ENCODE measurements around the gene METAP1.
"Not testable (repeated sequence)": the region's sequence is repeated elsewhere in the genome, so short reads cannot be mapped to it uniquely, and the experiment has no call there.

METAP1 gene

DNA sequence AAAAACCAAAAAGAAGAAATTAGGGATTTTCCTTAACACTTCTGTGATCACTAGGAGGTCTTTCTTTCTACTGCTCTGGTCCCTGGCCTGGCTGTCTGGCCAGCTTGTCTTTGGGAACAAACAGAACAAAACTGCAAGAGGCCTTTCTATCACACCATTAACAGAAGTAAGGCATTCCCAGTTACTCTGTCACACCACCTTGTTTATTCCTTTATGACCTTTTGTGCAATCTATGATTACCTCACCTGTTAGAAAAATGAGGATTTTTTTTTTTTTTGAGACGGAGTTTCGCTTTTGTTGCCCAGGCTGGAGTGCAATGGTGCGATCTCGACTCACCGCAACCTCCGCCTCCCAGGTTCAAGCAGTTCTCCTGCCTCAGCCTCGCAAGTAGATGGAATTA, 3.0 kb downstream of the METAP1 start:
- DNase-seq = no peak

DNA sequence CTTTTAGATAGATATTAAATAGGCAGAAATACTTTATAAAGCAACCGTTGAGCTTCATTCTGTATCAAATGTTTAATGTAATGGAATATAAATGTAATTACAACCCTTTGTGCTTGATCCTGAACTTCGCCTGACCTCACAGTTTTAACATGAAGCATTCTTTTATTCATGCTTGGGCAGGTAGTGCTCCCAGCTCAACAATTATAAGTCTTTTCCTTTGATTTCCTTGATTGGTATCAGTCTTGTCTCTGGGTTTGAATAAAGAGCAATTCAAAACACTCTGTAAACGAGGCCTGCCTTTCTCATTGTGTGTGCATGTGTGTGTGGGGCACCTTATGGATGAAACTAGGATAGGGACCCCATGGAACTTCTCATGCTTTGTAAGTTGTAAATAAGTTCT, 6.8 kb downstream of the METAP1 start:
- DNase-seq = no peak

DNA sequence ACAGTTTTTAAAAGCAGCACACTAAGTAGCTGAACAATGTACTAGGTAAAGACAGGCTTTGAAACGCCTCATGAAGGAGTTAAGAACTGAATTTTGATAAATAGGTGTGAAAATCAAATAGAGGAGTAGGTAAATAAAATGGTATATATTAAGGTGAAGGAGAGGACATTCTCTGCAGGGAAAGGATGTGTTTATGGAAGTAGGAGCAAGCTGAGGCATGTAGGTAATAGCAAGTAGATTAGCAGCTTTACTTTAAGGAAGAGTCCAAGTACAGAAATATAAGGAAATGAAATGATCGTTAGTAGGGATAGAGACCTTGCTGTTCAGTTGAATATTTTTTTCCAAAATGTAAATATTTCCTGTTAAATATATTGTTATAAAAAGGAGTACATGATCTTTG, 12.5 kb downstream of the METAP1 start:
- DNase-seq = no peak

DNA sequence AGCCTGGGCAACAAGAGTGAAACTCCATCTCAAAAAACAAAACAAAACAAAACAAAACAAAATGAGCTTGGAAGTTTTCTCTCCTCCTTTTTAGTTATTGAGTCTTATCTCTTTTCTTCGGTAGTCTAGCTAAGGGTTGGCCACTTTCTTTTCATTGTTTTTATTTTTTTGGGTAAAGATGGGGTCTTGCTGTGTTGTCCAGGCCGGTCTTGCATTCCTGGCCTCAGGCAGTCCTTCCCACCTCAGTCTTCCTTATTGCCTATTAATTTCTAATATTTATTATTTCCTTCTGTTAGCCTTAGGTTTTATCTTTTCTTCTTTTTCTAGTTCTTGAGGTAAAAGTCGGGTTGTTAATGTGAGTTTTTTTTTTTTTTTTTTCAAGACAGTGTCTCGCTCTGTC, 16.4 kb downstream of the METAP1 start:
- DNase-seq = no peak

DNA sequence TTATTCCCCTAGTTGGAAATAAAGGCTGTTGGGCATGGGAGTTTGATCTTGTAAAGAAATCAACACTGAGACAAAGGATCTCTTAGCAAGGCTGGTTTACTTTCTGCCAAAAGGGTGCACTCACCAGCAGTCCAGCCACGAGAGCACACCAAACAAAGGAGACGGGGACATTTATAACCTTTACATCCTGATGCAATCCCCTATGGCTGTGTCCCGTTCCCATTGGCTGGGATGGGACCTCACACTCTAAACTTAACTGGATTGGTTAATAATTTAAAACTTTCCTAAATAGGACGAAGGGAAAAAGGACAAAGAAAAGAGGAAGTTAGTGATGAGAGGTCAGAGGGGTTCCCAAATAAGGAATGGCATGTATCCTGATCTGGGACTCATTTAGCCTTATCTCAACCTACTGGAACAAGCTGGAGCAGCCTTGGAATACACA, 17.9 kb downstream of the METAP1 start:
- DNase-seq = no peak

DNA sequence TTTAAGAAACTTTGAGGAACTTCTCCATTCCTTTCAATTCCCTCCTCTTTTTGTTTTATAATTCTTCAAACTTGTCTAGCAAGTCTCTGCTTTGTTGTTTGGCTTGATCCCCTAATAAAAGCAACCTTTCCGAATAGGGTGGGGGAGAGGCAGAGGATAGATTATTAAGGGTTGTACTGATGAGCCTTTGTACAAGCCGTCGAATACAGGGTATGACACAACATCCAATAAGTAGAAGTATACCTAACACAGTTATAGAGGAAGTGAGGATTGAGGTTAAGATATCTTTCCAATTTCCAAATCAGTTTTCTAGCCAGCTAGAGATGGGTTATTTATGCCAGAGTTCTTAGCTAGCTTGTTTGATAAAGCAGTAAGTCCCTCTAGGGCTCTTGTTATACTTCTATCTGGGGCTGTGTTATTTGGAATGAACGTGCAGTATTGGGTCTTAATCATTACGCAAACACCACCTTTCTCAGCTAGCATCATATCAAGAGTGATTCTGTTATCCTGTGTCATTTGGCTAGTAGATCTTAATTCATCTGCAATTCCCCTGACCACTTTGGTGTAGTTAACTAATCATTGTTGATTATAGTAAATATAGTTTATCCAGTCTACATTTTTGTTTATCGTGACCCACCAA, 18.5 kb downstream of the METAP1 start:
- no peak for DNase-seq

DNA sequence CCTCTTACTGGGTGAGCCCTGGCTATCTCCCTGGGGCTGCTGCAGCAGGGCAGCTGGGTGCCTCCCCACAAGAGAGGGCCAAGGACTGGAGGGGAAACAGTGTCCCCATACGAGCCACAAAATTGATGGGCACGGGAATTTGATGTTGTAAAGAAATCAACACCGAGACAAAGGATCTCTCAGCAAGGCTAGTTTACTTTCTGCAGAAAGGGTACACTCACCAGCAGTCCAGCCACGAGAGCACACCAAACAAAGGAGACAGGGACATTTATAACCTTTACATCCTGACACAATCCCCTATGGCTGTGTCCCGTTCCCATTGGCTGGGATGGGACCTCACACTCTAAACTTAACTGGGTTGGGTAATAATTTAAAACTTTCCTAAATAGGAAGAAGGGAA, 25.9 kb downstream of the METAP1 start:
- DNase-seq = no peak

DNA sequence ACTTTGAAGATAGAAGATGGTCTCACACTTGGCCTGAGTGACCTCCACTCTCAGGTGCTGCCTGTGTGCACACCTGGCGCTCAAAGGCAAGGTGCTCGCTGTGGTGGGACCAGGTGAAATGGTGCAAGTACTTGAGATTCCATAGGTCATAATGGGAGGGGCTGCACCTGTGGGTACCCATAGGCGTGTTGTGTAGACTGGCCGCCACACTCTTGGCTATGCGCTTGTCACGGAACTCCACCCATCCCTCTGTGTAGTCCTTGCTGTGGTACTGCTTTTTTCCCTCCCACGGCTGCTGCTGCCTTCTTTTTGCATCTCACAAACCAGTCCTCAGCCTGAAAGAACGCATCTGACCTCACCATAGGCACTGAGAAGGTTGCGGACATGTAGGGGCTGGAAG, 27.0 kb downstream of the METAP1 start:
- no peak for DNase-seq

DNA sequence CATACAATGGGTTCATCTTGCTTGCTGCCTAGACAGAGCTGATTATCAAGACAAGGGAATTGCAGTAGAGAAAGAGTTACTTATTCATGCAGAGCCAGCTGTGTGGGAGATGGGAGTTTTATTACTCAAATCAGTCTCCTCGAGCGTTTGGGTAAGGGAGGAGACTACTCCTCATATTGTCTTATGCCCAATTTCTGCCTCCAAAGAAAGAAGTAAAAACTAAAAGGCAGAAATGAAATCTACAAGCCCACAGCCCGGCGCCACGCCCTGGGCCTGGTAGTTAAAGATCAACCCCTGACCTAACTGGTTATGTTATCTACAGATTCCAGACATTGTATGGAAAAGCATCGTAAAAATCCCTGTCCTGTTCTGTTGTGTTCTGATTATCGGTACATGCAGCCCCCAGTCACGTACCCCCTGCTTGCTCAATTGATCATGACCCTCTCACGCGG, 28.3 kb downstream of the METAP1 start:
- DNase-seq = not testable (repeated sequence)

DNA sequence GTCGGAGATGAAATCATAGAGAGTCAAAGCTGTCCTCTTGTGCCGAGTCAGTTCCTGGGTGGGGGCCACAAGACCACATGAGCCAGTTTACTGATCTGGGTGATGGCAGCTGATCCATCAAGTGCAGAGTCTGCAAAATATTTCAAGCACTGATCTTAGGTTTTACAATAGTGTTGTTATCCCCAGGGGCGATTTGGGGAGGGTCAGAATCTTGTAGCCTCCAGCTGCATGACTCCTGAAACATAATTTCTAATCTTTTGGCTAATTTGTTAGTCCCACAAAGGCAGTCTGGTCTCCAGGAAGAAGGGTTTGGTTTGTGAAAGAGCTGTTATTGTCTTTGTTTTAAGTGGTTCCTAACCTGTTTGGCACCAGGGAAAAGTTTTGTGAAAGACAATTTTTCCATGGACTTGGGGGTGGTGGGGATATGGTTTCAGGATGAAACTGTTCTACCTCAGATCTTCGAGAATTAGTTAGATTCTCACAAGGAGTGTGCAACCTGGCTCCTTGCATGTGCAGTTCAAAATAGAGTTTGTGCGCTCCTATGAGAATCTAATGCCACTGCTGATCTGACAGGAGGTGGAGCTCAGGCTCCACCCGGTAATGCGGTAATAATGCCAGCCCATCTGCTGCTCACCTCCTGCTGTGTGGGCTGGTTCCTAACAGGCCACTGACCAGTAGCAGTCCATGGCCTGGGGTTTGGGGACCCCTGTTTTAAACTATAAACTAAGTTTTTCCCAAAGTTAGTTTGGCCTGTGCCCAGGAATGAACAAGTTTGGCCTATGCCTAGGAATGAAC, 29.2 kb downstream of the METAP1 start:
- DNase-seq = no peak

DNA sequence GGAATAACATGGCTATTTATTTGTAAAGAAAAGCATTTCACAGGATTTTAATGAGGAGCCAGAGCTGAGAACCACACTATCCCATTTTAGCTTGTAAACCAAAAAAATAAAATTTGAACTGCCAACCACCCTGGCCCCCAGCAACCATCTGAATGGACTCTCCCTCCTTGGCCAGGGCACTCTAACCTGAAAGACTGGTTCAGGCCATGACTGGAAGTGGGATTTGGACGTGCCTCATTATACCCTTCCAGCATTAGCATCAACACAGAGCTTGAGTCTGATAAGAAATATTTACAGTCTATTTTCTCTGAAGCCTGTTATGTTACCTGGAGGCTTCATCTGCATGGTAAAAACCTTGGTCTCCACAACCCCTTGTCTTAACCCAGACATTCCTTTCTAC, 30.0 kb downstream of the METAP1 start:
- DNase-seq = no peak

DNA sequence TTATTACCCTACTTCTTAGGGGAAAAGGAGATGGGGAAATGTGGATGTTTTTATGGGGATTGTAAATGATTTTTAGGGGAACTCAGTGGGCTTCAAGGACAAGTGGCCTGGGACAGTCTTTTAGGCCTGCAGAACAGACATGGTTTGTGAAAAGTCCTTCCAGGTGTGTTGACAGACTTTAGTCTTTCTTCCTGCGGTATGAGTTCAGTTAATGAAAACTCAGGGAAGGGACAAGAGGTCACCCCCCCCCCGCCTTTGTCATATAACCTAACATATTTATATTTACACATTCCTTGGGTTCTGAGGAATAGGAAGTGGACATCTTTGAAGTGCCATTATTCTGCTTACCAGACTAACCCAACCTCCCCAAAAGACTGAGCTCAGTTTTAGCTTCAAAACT, 31.8 kb downstream of the METAP1 start:
- no peak for DNase-seq

DNA sequence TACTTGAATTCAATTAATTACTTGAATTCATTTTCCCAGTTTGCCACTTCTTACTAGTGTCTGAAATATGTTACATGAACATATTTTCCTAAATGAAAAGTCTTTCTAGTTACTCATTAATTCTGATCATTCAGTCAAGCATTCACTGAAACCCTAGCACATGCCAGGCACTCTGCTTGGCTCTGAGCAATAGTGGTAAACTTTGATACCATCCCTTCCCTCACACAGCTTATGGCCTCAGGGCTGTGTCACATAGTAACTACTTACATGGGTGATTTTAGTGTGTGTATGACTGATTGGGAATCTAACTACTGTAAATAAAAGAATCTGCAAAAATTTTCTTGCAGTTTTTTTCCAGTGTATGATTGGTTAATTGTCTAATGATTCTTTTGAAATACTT, 32.7 kb downstream of the METAP1 start:
- DNase-seq = no peak

DNA sequence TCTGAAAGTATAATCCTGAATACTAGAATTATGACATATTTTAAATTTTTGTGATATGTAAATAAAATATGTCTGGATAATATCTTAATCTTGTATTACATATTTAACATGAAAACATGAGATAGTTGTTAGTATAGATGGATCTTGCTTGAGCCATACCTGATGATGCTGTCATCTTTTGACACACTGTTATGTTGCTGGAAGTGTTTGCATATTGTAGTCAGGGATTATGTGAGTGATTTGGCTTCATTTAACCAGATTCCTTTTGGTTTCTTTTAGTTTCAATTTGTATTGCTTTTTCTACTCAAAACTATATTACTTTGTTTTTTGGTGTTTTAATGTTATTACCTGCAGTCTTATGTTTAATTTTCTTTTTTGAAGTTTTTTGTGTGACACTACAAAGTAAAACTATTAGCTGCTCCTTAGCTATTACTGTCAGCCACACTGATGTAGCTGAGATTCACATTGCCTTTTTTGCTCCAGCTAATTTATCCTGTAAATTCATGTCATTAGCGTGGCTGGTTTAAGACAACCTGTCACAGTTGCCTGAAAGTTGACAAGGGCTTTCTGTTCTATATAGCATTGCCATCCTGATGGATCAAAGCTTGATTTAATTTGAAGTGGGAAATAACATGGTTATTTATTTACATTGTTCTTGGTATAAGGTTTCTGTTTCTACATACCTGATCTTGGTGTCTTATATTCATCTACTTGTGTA, 33.7 kb downstream of the METAP1 start:
- no peak for DNase-seq

DNA sequence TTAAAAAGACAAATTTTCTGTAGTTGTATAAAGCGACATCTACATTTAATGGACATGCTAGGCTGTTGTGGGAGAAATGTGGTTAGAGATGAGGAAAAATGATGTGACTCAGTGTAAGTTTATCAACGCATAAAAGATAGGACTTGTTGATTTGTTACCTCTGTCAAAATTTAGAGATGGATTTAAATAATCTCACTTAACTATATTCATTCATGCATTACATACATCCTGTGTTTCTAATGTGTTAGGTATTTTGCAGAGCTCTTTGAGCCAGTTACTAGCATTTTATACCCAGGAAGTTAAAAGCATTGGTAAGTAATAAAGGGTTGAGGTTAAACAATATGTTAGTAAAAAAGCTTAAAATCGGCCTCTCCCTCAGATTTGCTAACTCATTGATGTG, 34.3 kb downstream of the METAP1 start:
- DNase-seq = no peak

DNA sequence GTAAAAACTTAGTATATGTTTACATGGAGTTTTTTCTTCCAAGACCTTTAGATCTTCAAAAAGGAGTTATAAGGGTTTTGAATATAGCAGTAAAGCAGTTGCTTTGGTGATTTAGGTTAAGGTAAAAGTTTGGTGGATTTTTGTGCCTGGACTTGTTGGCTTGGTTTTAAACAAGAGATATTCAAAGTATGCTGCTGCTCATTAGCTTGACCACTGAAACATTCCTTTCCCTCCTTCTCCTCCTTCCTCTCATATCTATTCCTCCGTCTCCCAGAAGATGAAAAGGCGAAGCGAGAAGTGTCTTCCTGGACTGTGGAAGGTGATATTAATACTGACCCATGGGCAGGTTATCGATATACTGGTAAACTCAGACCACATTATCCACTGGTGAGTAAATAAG, 38.4 kb downstream of the METAP1 start:
- no peak for DNase-seq

DNA sequence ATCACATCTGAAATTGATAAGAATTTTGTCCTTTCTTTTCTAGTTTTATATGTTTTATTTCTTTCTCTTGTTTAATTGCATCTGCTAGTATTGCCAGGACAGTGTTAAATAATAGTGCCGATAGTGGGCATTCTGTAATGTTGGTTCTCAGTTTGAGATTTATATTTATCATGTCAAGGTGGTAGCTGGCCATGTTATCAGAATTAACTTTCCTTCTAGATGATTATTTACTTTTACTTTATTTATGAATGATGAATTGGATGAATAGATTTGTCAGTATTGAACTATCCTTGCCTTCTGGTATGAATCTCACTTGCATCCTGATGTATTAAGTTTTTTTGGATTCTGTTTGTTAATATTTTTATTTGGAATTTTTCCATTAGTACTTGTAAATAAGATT, 42.7 kb downstream of the METAP1 start:
- DNase-seq = no peak

DNA sequence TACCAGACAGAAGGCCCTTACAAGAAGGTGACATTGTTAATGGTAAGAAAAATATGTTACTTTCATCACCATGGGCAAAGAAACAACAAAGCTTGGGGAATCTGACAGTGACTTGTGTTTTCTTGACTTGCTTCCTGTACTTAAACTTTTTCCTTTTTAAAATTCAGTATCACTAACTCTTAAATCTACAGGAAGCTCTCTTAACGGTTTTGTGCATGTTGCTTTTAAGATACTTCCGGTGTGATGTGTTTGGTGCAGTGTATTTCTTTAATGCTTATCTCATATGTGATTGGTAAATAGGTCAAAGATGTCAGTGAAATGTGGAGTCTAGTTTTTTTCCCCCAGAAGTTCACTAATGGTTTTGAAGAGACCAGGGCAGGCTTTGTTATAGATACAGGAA, 47.8 kb downstream of the METAP1 start:
- no peak for DNase-seq

DNA sequence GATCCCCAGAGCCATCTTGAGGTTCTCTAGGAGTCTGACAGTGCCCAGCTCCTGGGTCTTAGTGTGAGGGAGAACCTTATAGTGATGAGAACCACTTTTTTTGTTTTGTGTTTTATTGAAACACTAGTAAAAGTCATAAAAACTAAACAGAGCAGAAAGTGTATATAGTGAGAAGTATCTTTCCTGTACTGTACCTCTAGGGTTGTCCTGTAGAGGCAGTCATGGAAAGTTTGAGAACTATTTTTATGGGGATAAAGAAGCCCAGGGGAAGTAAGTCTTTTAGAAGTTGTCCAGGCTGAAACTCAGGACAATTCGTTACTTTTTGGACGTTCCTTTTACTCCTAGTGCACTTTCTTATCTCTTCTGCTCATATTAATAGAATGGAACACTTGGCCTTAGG, 52.2 kb downstream of the METAP1 start:
- no peak for DNase-seq

DNA sequence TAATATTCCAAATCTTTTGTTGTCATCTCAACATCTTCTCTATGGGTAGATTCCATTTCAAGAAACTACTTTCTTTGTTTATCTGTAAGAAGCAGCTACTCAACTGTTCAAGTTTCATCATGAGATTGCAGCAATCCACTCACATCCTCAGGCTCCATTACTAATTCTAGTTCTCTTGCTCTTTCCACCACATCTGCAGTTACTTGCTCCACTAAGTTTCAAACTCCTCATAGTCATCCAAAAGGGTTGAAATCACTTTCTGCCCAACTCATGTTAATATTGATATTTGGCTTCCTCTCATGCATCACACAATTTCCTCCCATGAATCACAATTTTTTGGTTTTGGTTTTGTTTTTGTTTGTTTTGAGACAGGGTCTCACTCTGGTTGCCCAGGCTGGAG, 57.4 kb downstream of the METAP1 start:
- no peak for DNase-seq

DNA sequence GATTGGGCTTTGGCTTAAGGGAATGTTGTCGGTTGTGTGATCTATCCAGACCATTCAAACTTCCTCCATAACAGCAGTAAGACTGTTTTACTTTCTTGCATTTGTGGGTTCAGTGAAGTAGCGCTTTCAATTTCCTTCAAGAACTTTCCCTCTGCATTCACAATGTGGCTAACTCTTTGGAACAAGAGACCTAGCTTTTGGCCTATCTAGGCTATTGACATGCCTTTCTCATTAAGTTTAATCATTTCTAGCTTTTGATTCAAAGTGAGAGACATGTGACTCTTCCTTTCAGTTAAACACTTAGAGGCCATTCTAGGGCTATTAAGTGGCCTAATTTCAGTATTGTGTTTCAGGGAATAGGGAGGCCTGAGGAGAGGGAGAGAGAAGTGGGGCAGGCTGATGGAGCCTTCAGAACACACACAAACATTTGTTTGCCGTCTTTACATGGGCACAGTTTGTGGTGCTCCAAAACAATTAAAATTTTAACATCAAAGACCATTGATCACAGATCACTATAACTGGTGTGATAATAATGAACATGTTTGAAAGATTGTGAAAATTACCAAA, 59.0 kb downstream of the METAP1 start:
- DNase-seq = no peak

DNA sequence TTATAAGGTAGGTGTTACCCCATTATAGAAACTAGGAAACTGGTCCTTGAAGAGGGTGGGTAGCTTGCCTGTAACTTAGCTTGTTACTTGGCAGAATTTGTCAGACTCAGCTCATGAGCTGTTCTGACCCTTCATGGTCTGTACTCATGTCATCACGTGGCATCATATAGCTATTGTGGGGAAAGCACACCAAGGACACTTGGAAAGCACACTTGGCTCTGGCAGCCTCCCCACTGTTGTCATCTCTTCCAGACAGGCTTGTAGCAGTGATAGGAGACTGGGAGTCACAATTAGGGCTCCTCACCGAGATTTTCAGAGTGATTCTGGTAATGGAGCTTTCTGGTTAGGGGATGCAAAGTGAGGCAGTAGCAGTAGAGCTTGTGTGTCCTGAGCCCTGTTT, 62.7 kb downstream of the METAP1 start:
- no peak for DNase-seq

DNA sequence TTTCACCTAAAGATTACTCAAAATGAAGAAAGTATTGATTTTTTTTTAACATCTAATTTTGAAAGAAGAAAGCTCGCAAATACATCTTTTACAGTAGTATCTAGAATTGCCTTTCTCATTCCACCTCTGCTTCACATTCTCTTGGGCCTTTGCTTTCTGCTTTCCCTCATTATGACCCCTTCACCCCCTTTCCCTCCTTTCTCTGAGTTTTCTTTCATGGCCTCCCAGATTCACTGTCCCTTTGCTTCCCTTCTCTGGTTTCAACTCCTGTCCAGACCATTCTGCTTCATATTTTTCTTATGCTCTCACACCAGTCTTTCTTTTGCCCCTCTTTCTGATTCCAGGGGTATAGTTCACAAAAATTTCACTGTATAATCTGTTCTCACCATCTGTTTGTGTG, 64.0 kb downstream of the METAP1 start:
- DNase-seq = no peak

Measured in SIG-M5 (cell line).